ENCODE measurements around the gene GPR37. TPM values are rescaled to one million over a fixed set of nuclear protein-coding genes. Genes with fewer than 3 reads are reported as not detected.

Gene GPR37
- total RNA-seq, 1 experiment from 2014 or later, result 1.6 TPM

- TF ChIP-seq, protein P1, sequence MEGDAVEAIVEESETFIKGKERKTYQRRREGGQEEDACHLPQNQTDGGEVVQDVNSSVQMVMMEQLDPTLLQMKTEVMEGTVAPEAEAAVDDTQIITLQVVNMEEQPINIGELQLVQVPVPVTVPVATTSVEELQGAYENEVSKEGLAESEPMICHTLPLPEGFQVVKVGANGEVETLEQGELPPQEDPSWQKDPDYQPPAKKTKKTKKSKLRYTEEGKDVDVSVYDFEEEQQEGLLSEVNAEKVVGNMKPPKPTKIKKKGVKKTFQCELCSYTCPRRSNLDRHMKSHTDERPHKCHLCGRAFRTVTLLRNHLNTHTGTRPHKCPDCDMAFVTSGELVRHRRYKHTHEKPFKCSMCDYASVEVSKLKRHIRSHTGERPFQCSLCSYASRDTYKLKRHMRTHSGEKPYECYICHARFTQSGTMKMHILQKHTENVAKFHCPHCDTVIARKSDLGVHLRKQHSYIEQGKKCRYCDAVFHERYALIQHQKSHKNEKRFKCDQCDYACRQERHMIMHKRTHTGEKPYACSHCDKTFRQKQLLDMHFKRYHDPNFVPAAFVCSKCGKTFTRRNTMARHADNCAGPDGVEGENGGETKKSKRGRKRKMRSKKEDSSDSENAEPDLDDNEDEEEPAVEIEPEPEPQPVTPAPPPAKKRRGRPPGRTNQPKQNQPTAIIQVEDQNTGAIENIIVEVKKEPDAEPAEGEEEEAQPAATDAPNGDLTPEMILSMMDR (conservative IDR thresholded peaks at IDR 0.05), result no peak
- Histone ChIP-seq H3K79me2 (ENCODE audit: insufficient read depth, low read length) (no peaks in the 10 kb centered on the region), H3K14ac (ENCODE audit: insufficient read depth, low read length) (no peak overlapping the region), H3K79me1 (ENCODE audit: insufficient read depth, low read depth, low read length, poor library complexity, severe bottlenecking) (no peaks in the 10 kb centered on the region), H2BK120ac (ENCODE audit: low read depth, low read length, poor library complexity, severe bottlenecking) (no peak overlapping the region), H3K4ac (ENCODE audit: low read depth, low read length) (no peak overlapping the region), H3K27me3 (ENCODE audit: insufficient read depth, low read length) (no peaks in the 10 kb centered on the region), H2AFZ (ENCODE audit: low read length) (no peak overlapping the region), H4K20me1 (ENCODE audit: control insufficient read depth, insufficient read depth, insufficient read length) (no peaks in the 10 kb centered on the region), H3K18ac (ENCODE audit: insufficient read length, low read depth, low read length) (no peak overlapping the region), H4K91ac (ENCODE audit: insufficient read length, low read depth, low read length) (no peak overlapping the region), H3K23me2 (ENCODE audit: insufficient read length, low read depth, low read length, poor library complexity, severe bottlenecking) (no peaks in the 10 kb centered on the region), H2BK5ac (ENCODE audit: insufficient read length, low read length) (no peak overlapping the region), H2BK12ac (ENCODE audit: insufficient read length, low read depth, low read length) (no peak overlapping the region), H3K9me3 (ENCODE audit: control insufficient read depth, low read depth, low read length) (no peaks in the 10 kb centered on the region), H3K27ac (ENCODE audit: insufficient read length, low read depth, low read length) (no peak overlapping the region), H3K23ac (ENCODE audit: insufficient read length, low read depth, low read length) (no peak overlapping the region), H3K56ac (ENCODE audit: insufficient read length, low read depth, low read length) (no peak overlapping the region), H2BK15ac (ENCODE audit: low read depth, low read length) (no peak overlapping the region), H3K4me2 (ENCODE audit: insufficient read depth, insufficient read length, low read length) (no peak overlapping the region), H4K8ac (replicated peaks; ENCODE audit: insufficient read length, low read depth, low read length) (no peak overlapping the region), H2BK20ac (ENCODE audit: low read depth, low read length, poor library complexity, severe bottlenecking) (no peak overlapping the region), H3K9ac (ENCODE audit: extremely low read depth, insufficient read length, low read length) (no peak overlapping the region), H4K5ac (ENCODE audit: insufficient read length, low read depth, low read length) (no peak overlapping the region), H3T11ph (ENCODE audit: low read length) (no peak overlapping the region), H3K4me1 (ENCODE audit: insufficient read depth, low read length) (peaks cover 8% of the 10 kb centered on the region), H2AK5ac (ENCODE audit: insufficient read length, low read length) (no peak overlapping the region)
- peaks cover 29 to 36% of the 10 kb centered on the region in 2 experiments for H3K4me1 Mint-ChIP-seq
- H3K27ac Mint-ChIP-seq, result peak overlapping the region in 1 of 3 experiments; percentile 26; a peak in 1 of 7 replicates
- no peak overlapping the region for H3K4me3 Mint-ChIP-seq
- no CpG with 5 or more reads among the region's 5 CpGs for WGBS (ENCODE audit: extremely low coverage, insufficient read length, low lambda C conversion rate)
- H3K36me3 Mint-ChIP-seq (ENCODE audit: insufficient read depth in 1 of 3, low read depth in 3 of 3), result peaks cover under 1 to 9% (median 7%) of the 10 kb centered on the region in 3 experiments; a peak in 5 of 7 replicates
- H3K27me3 Mint-ChIP-seq (ENCODE audit: low read depth), result no peaks in the 10 kb centered on the region
- DNase-seq, result no peak
- peaks cover 7 to 8% of the 10 kb centered on the region in 2 experiments for H3K9me3 Mint-ChIP-seq
Observed at GRCh38 chr7:124724079-124724478, 41.5 kb downstream of the GPR37 start.

Data from H9 (cell line).